ES-I3 (cell line): ENCODE measurements around the gene TMEM229B.
A peak's percentile ranks its signal among the peaks of the same experiment; 100 is the strongest.

Source experiments
- H3K36me3 ChIP-seq: 2 replicates; pipeline ENCODE4 v1.6.1; 2013; ENCODE audit warnings: mild to moderate bottlenecking, low read length, control low read depth, moderate library complexity; ENCODE audit not compliant: insufficient read depth
- H3K4me1 ChIP-seq: 2 replicates; pipeline ENCODE4 v1.6.1; 2013; ENCODE audit warnings: mild to moderate bottlenecking, control low read depth, low read length; ENCODE audit not compliant: insufficient read depth
- H3K9ac ChIP-seq: 2 replicates; pipeline ENCODE4 v1.6.1; 2013; ENCODE audit warnings: low read depth, mild to moderate bottlenecking, low read length, moderate library complexity
- H3K9me3 ChIP-seq: 2 replicates; pipeline ENCODE4 v1.6.1; 2013; ENCODE audit warnings: mild to moderate bottlenecking, low read length, moderate library complexity; ENCODE audit not compliant: control insufficient read depth, insufficient read depth

The TMEM229B gene

GRCh38 chr14:67523764-67524633 lies 35.5 kb upstream of the TMEM229B start:
- Histone ChIP-seq H3K9me3 (no peaks in the 10 kb centered on the region), H3K4me1 (no peaks in the 10 kb centered on the region), H3K36me3 (no peaks in the 10 kb centered on the region), H3K9ac (no peak overlapping the region)

GRCh38 chr14:67522270-67522669 lies 33.7 kb upstream of the TMEM229B start:
- Histone ChIP-seq H3K9ac (no peak overlapping the region), H3K9me3 (no peaks in the 10 kb centered on the region), H3K36me3 (no peaks in the 10 kb centered on the region), H3K4me1 (no peaks in the 10 kb centered on the region)

GRCh38 chr14:67520482-67520881 lies 32.0 kb upstream of the TMEM229B start:
- H3K9ac ChIP-seq: no peak overlapping the region
- no peaks in the 10 kb centered on the region for H3K36me3 ChIP-seq
- H3K9me3 ChIP-seq: no peaks in the 10 kb centered on the region
- H3K4me1 ChIP-seq: peaks cover 5% of the 10 kb centered on the region

GRCh38 chr14:67519406-67519805 lies 30.9 kb upstream of the TMEM229B start:
- no peak overlapping the region for H3K9ac ChIP-seq

GRCh38 chr14:67517083-67517482 lies 28.6 kb upstream of the TMEM229B start:
- no peak overlapping the region for H3K9ac ChIP-seq
- H3K4me1 ChIP-seq: peaks cover 5% of the 10 kb centered on the region
- no peaks in the 10 kb centered on the region for H3K9me3 ChIP-seq
- H3K36me3 ChIP-seq: no peaks in the 10 kb centered on the region

More at GRCh38 chr14:67519406-67519805, 30.9 kb upstream of the TMEM229B start:
- H3K4me1 ChIP-seq: peaks cover 5% of the 10 kb centered on the region
- no peaks in the 10 kb centered on the region for H3K9me3 ChIP-seq
- H3K36me3 ChIP-seq: no peaks in the 10 kb centered on the region

GRCh38 chr14:67516676-67517075 lies 28.2 kb upstream of the TMEM229B start:
- Histone ChIP-seq H3K9me3 (no peaks in the 10 kb centered on the region), H3K9ac (no peak overlapping the region), H3K4me1 (peaks cover 5% of the 10 kb centered on the region)

GRCh38 chr14:67515386-67516079 lies 27.0 kb upstream of the TMEM229B start:
- H3K36me3 ChIP-seq: no peaks in the 10 kb centered on the region
- no peaks in the 10 kb centered on the region for H3K9me3 ChIP-seq
- peaks cover 5% of the 10 kb centered on the region for H3K4me1 ChIP-seq
- H3K9ac ChIP-seq: peak overlapping the region; percentile 71; the same call in 1 of the 2 replicates

More at GRCh38 chr14:67516676-67517075, 28.2 kb upstream of the TMEM229B start:
- H3K36me3 ChIP-seq: no peaks in the 10 kb centered on the region

GRCh38 chr14:67514650-67515385 lies 26.3 kb upstream of the TMEM229B start:
- Histone ChIP-seq H3K9me3 (no peaks in the 10 kb centered on the region), H3K4me1 (peaks cover 5% of the 10 kb centered on the region), H3K36me3 (no peaks in the 10 kb centered on the region), H3K9ac (peak overlapping the region; percentile 71)

GRCh38 chr14:67514203-67514607 lies 25.7 kb upstream of the TMEM229B start:
- Histone ChIP-seq H3K9me3 (no peaks in the 10 kb centered on the region), H3K36me3 (no peaks in the 10 kb centered on the region), H3K9ac (peak overlapping the region; percentile 71; the same call in 1 of the 2 replicates), H3K4me1 (peaks cover 5% of the 10 kb centered on the region)

GRCh38 chr14:67513631-67514108 lies 25.1 kb upstream of the TMEM229B start:
- no peaks in the 10 kb centered on the region for H3K36me3 ChIP-seq
- H3K9me3 ChIP-seq: no peaks in the 10 kb centered on the region
- H3K4me1 ChIP-seq: peaks cover 5% of the 10 kb centered on the region
- H3K9ac ChIP-seq: no peak overlapping the region

GRCh38 chr14:67512463-67513310 lies 24.2 kb upstream of the TMEM229B start:
- H3K36me3 ChIP-seq: no peaks in the 10 kb centered on the region
- peaks cover 5% of the 10 kb centered on the region for H3K4me1 ChIP-seq
- H3K9ac ChIP-seq: no peak overlapping the region
- H3K9me3 ChIP-seq: no peaks in the 10 kb centered on the region

- no peaks in the 10 kb centered on the region for H3K36me3 ChIP-seq
- H3K4me1 ChIP-seq: no peaks in the 10 kb centered on the region; the same call in 1 of the 2 replicates
- no peak overlapping the region for H3K9ac ChIP-seq
- no peaks in the 10 kb centered on the region for H3K9me3 ChIP-seq
These were observed 22.3 kb upstream of the TMEM229B start for GRCh38 chr14:67510836-67511235.

- no peaks in the 10 kb centered on the region for H3K9me3 ChIP-seq
- H3K4me1 ChIP-seq: no peaks in the 10 kb centered on the region; the same call in 1 of the 2 replicates
- no peaks in the 10 kb centered on the region for H3K36me3 ChIP-seq
- H3K9ac ChIP-seq: no peak overlapping the region
These were observed 21.6 kb upstream of the TMEM229B start for GRCh38 chr14:67510121-67510520.
